Body of pancreas (tissue), 4 donors: ENCODE measurements around the gene LRFN4.

Source experiments
- POLR2A ChIP-seq, 3 donors: fragments of 450-650 bp; IDR thresholded peaks; one replicate each; pipeline ENCODE4 v1.6.1; 2016; ENCODE audit warnings: antibody characterized with exemption in 3 of 3, mild to moderate bottlenecking in 2 of 3
- TF ChIP-seq, protein P1 (sequence below), 7 experiments: fragments of 450-650 bp in 4 of 7; fragments of 200-600 bp in 3 of 7; sonication (generic) in 3 of 7; IDR thresholded peaks; one replicate each; pipeline ENCODE4 v1.5.1; 2016 to 2019; ENCODE audit warnings: antibody characterized with exemption in 7 of 7

DNA sequence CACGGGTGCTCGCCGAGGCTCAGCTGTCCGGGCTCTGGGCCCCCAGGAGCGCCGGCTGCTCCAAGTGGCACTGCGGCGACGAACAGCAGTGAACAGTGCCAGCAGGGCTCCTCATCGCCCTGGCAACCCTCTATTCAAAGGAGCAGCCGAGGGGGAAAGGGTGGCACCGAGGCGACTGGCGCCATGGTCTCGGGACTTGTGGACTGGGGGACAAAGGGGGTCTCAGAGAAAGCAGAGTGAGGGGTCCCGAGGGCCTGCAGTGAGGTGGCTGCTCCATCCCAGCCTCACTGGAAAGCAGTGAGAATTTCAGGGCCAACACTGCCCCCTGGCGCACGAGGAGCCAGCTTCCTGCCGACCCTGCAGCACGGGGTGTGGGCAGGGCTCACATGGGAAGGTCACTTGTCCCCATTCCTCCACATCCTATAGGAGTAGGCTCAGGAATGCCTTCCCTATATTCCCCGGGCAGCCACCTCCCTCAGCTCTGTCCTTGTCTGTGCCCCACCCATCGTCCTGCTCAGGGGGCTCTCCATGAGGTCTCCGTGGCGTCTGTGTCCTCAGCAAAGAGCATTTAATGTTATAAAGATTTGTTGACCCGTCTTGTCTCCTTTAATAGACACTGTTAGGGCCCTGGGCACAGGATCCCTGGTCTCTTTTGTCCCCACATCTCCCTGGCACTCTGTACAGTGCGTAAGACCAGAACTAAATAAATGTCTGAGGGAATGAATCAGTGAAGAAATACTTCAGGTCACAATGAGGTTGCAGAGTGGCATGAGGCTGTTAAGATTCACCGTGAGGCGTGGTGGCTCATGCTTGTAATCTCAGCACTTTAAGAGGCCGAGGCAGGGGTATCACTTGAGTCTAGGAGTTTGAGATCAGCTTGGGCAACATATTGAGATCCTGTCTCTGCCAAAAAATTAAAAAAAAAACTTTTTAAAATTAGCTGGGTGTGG lies 26.4 kb downstream of the LRFN4 start:
- TF ChIP-seq, protein P1, sequence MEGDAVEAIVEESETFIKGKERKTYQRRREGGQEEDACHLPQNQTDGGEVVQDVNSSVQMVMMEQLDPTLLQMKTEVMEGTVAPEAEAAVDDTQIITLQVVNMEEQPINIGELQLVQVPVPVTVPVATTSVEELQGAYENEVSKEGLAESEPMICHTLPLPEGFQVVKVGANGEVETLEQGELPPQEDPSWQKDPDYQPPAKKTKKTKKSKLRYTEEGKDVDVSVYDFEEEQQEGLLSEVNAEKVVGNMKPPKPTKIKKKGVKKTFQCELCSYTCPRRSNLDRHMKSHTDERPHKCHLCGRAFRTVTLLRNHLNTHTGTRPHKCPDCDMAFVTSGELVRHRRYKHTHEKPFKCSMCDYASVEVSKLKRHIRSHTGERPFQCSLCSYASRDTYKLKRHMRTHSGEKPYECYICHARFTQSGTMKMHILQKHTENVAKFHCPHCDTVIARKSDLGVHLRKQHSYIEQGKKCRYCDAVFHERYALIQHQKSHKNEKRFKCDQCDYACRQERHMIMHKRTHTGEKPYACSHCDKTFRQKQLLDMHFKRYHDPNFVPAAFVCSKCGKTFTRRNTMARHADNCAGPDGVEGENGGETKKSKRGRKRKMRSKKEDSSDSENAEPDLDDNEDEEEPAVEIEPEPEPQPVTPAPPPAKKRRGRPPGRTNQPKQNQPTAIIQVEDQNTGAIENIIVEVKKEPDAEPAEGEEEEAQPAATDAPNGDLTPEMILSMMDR (IDR thresholded peaks at IDR 0.05), result peak in 6 of 7 experiments; percentile 39 to 63 (median 60)
- no peak for TF ChIP-seq POLR2A (IDR thresholded peaks at IDR 0.05)
